GM20000 (cell line): ENCODE measurements around the gene ATP6V0A4.

Experiments used
- DNase-seq: peaks from one replicate; pipeline ENCODE4 v3.0.0; 2012; ENCODE audit warnings: low spot score
- CTCF ChIP-seq: IDR thresholded peaks from 2 replicates; pipeline ENCODE4 v1.5.1; 2012; ENCODE audit warnings: mild to moderate bottlenecking, control low read depth; ENCODE audit errors: extremely low read depth, missing control alignments

The ATP6V0A4 gene

GRCh38 chr7:138797715-138798320 is at the start of gene ATP6V0A4, which contains the start of gene TMEM213:
Gene ATP6V0A4 (minus strand): TSS chr7:138798196. CDS start chr7:138771247, 26,949 bp downstream.
Gene TMEM213 (plus strand): TSS chr7:138797994. CDS start chr7:138798105, 111 bp downstream.
- DNase-seq, result no peak
- TF ChIP-seq CTCF, result no peak

- TF ChIP-seq CTCF, result no peak
- DNase-seq, result no peak
Measured at GRCh38 chr7:138845711-138846110, 47.7 kb upstream of the ATP6V0A4 start.

GRCh38 chr7:138843632-138844580 is 45.9 kb upstream of the ATP6V0A4 start:
- no peak for DNase-seq

GRCh38 chr7:138842111-138842510 is 44.1 kb upstream of the ATP6V0A4 start:
- no peak for TF ChIP-seq CTCF
- DNase-seq, result no peak

More at GRCh38 chr7:138843632-138844580, 45.9 kb upstream of the ATP6V0A4 start:
- no peak for TF ChIP-seq CTCF

- no peak for DNase-seq
- no peak for TF ChIP-seq CTCF
Measured at GRCh38 chr7:138838166-138838565, 40.2 kb upstream of the ATP6V0A4 start.

- no peak for TF ChIP-seq CTCF
- DNase-seq, result no peak
Measured at GRCh38 chr7:138837627-138838026, 39.6 kb upstream of the ATP6V0A4 start.

- TF ChIP-seq CTCF, result no peak
Measured at GRCh38 chr7:138835087-138835486, 37.1 kb upstream of the ATP6V0A4 start.

More at GRCh38 chr7:138835087-138835486, 37.1 kb upstream of the ATP6V0A4 start:
- no peak for DNase-seq
